Ishikawa (cell line): ENCODE results near the gene LLGL2.

Experiments
- CREB1 ChIP-seq: IDR thresholded peaks from 2 replicates; pipeline ENCODE4 v1.6.1; 2012; ENCODE audit warnings: low read depth
- EGR1 ChIP-seq: IDR thresholded peaks from 2 replicates; pipeline ENCODE4 v1.6.1; 2012
- RAD21 ChIP-seq: IDR thresholded peaks from 2 replicates; pipeline ENCODE4 v1.6.1; 2012; ENCODE audit warnings: low read depth
- TAF1 ChIP-seq: IDR thresholded peaks from 2 replicates; pipeline ENCODE4 v1.6.1; 2012; ENCODE audit warnings: low read depth, mild to moderate bottlenecking
- TCF12 ChIP-seq: IDR thresholded peaks from 2 replicates; pipeline ENCODE4 v1.6.1; 2012; ENCODE audit warnings: low read depth
- YY1 ChIP-seq: IDR thresholded peaks from 2 replicates; pipeline ENCODE4 v1.6.1; 2012; ENCODE audit warnings: low read depth
- TF ChIP-seq, protein P1 (sequence below): IDR thresholded peaks from 2 replicates; pipeline ENCODE4 v1.6.1; 2012; ENCODE audit warnings: low read depth, mild to moderate bottlenecking
- TF ChIP-seq, protein P2 (sequence below): IDR thresholded peaks from 2 replicates; pipeline ENCODE4 v1.6.1; 2012

DNA sequence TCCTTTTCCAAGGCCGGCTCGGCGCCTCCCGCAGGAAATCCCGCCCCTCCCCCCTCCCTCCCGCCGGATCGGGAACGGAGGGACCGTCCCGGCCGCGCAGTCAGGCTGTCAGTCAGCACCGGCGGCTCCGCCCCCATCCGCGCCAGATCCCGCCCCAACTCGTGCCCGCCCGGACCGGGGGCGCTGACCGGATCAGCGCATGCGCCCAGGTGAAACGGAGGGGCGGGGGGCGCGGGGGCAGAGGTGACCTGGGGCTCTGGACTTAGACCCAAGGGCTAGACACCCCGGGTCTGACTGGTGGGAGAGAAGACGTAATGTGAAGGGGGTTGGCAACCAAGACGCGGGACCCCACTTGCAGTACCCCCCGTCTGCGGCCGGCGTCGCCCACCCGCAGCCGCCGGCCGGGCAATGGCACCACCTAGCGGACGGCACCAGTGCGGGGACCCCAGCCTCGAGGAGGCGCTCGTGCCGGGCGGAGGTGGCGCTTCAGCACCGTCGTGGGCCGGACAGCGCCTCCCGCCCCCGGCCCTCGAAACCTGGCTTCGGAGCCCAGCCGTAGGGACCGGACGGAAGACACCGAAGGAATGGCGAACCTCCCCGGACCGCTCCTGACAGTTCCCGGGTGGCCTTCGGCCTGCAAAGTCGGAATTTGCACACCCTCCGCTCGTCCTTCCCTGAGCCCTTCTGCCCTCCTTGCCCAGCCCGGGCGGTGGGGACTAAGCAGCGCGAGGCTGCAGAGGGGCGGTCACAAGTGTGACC is 9.8 kb upstream of the LLGL2 start, which contains the start of gene CASKIN2:
- TF ChIP-seq RAD21 (peak; percentile 85), CREB1 (no peak), YY1 (peak; percentile 60), TAF1 (no peak; the same call in 1 of the 2 replicates), TCF12 (peak; percentile 35; the same call in 1 of the 2 replicates), EGR1 (peak; percentile 93)
- TF ChIP-seq, protein P1, sequence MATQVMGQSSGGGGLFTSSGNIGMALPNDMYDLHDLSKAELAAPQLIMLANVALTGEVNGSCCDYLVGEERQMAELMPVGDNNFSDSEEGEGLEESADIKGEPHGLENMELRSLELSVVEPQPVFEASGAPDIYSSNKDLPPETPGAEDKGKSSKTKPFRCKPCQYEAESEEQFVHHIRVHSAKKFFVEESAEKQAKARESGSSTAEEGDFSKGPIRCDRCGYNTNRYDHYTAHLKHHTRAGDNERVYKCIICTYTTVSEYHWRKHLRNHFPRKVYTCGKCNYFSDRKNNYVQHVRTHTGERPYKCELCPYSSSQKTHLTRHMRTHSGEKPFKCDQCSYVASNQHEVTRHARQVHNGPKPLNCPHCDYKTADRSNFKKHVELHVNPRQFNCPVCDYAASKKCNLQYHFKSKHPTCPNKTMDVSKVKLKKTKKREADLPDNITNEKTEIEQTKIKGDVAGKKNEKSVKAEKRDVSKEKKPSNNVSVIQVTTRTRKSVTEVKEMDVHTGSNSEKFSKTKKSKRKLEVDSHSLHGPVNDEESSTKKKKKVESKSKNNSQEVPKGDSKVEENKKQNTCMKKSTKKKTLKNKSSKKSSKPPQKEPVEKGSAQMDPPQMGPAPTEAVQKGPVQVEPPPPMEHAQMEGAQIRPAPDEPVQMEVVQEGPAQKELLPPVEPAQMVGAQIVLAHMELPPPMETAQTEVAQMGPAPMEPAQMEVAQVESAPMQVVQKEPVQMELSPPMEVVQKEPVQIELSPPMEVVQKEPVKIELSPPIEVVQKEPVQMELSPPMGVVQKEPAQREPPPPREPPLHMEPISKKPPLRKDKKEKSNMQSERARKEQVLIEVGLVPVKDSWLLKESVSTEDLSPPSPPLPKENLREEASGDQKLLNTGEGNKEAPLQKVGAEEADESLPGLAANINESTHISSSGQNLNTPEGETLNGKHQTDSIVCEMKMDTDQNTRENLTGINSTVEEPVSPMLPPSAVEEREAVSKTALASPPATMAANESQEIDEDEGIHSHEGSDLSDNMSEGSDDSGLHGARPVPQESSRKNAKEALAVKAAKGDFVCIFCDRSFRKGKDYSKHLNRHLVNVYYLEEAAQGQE = peak; percentile 98
- TF ChIP-seq, protein P2, sequence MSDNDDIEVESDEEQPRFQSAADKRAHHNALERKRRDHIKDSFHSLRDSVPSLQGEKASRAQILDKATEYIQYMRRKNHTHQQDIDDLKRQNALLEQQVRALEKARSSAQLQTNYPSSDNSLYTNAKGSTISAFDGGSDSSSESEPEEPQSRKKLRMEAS = peak; percentile 48
